Neural cell (in vitro differentiated cells): ENCODE results near the gene IRF8. TPM values are rescaled to one million over a fixed set of nuclear protein-coding genes. Genes with fewer than 3 reads are reported as not detected.

Source experiments
- H2AFZ ChIP-seq: fragments of 200-600, 300-800 bp; sonication (generic), shearing (Covaris generic); 2 replicates; pipeline ENCODE4 v1.6.0; 2014; ENCODE audit warnings: low read depth, mild to moderate bottlenecking, antibody characterized with exemption, low read length, moderate library complexity
- H3F3A ChIP-seq: fragments of 200-600 bp; shearing (Covaris generic); 2 replicates; pipeline ENCODE4 v1.6.1; 2016; ENCODE audit warnings: mild to moderate bottlenecking, moderate library complexity, mixed read lengths, antibody characterized with exemption, low read length; ENCODE audit not compliant: insufficient read depth, poor library complexity, severe bottlenecking
- H3K27ac ChIP-seq: fragments of 200-600, 300-800 bp; sonication (generic), shearing (Covaris generic); 2 replicates; pipeline ENCODE4 v1.5.1; 2014; ENCODE audit warnings: mild to moderate bottlenecking, low read length, moderate library complexity
- H3K27me3 ChIP-seq: fragments of 300-800, 200-600 bp; sonication (generic), shearing (Covaris generic); 2 replicates; pipeline ENCODE4 v1.6.0; 2014; ENCODE audit warnings: mild to moderate bottlenecking, low read depth, low read length, moderate library complexity; ENCODE audit not compliant: insufficient read depth
- H3K36me3 ChIP-seq: fragments of 300-800, 200-600 bp; sonication (generic), shearing (Covaris generic); 2 replicates; pipeline ENCODE4 v1.5.1; 2014; ENCODE audit warnings: mild to moderate bottlenecking, antibody characterized with exemption, low read length, moderate library complexity; ENCODE audit not compliant: insufficient read depth
- H3K4me2 ChIP-seq: fragments of 300-800, 200-600 bp; sonication (generic), shearing (Covaris generic); 2 replicates; pipeline ENCODE4 v1.6.0; 2014; ENCODE audit warnings: mild to moderate bottlenecking, low read length
- H3K4me3 ChIP-seq: fragments of 300-800, 200-600 bp; sonication (generic), shearing (Covaris generic); 2 replicates; pipeline ENCODE4 v1.5.1; 2014; ENCODE audit warnings: mild to moderate bottlenecking, low read length, moderate library complexity
- H3K79me2 ChIP-seq: fragments of 200-600 bp; shearing (Covaris generic); replicated peaks from 2 replicates; pipeline ENCODE4 v1.6.0; 2014; ENCODE audit warnings: mild to moderate bottlenecking, low read length, moderate library complexity; ENCODE audit not compliant: insufficient read depth
- H3K9ac ChIP-seq: fragments of 300-800, 200-600 bp; sonication (generic), shearing (Covaris generic); 2 replicates; pipeline ENCODE4 v1.6.1; 2016; ENCODE audit warnings: mild to moderate bottlenecking, low read length, mixed read lengths
- H3K9me2 ChIP-seq: fragments of 200-600 bp; shearing (Covaris generic); 2 replicates; pipeline ENCODE4 v1.6.1; 2016; ENCODE audit warnings: mild to moderate bottlenecking, low read length, mixed read lengths; ENCODE audit not compliant: insufficient read depth
- H3K9me3 ChIP-seq: fragments of 200-600, 300-800 bp; sonication (generic), shearing (Covaris generic); 2 replicates; pipeline ENCODE4 v1.6.1; 2016; ENCODE audit warnings: mild to moderate bottlenecking, mixed run types, low read length, moderate library complexity, mixed read lengths
- H4K20me1 ChIP-seq: fragments of 200-600 bp; shearing (Covaris generic); 2 replicates; pipeline ENCODE4 v1.6.1; 2016; ENCODE audit warnings: mild to moderate bottlenecking, mixed run types; ENCODE audit not compliant: insufficient read depth
- EP300 ChIP-seq: fragments of 450-650 bp; conservative IDR thresholded peaks from 2 replicates; pipeline ENCODE4 v1.6.1; 2014; ENCODE audit warnings: antibody characterized with exemption, mild to moderate bottlenecking, moderate library complexity; ENCODE audit not compliant: poor library complexity, severe bottlenecking
- EZH2 ChIP-seq: fragments of 200-600, 300-800 bp; shearing (Covaris generic), sonication (generic); IDR thresholded peaks from 2 replicates; pipeline ENCODE4 v1.6.1; 2014; ENCODE audit warnings: antibody characterized with exemption, low read length, borderline replicate concordance, mild to moderate bottlenecking; ENCODE audit not compliant: insufficient read depth, poor library complexity, severe bottlenecking
- MXI1 ChIP-seq: fragments of 450-650 bp; conservative IDR thresholded peaks from 2 replicates; pipeline ENCODE4 v1.6.1; 2014; ENCODE audit warnings: antibody characterized with exemption, mild to moderate bottlenecking; ENCODE audit not compliant: poor library complexity, severe bottlenecking
- POLR2AphosphoS5 ChIP-seq: IDR thresholded peaks from 2 replicates; pipeline ENCODE4 v1.6.1; 2012
- RAD21 ChIP-seq: fragments of 450-650 bp; conservative IDR thresholded peaks from 2 replicates; pipeline ENCODE4 v1.6.1; 2014; ENCODE audit warnings: antibody characterized with exemption, mild to moderate bottlenecking, moderate library complexity
- SMC3 ChIP-seq: fragments of 450-650 bp; conservative IDR thresholded peaks from 2 replicates; pipeline ENCODE4 v1.6.1; 2014; ENCODE audit warnings: antibody characterized with exemption, mild to moderate bottlenecking, moderate library complexity; ENCODE audit not compliant: poor library complexity
- TAF1 ChIP-seq: IDR thresholded peaks from 2 replicates; pipeline ENCODE4 v1.6.1; 2012; ENCODE audit warnings: low read depth
- polyA plus RNA-seq: library from polyadenylated mRNA; depleted of rRNA; stranded (reverse); fragments of >200 nt; gene quantifications from 2 replicates; pipeline ENCODE4 v1.2.3, GENCODE V29; 2014
- TF ChIP-seq, protein P1 (sequence below): fragments of 450-650 bp; IDR thresholded peaks from 2 replicates; pipeline ENCODE4 v1.5.1; 2014; ENCODE audit warnings: antibody characterized with exemption, mild to moderate bottlenecking, moderate library complexity; ENCODE audit not compliant: poor library complexity, severe bottlenecking
- TF ChIP-seq, protein P2 (sequence below): IDR thresholded peaks from 2 replicates; pipeline ENCODE4 v1.6.1; 2012; ENCODE audit warnings: borderline replicate concordance

Gene IRF8
- polyA plus RNA-seq, 1 donor from 2014 or later: not detected

DNA sequence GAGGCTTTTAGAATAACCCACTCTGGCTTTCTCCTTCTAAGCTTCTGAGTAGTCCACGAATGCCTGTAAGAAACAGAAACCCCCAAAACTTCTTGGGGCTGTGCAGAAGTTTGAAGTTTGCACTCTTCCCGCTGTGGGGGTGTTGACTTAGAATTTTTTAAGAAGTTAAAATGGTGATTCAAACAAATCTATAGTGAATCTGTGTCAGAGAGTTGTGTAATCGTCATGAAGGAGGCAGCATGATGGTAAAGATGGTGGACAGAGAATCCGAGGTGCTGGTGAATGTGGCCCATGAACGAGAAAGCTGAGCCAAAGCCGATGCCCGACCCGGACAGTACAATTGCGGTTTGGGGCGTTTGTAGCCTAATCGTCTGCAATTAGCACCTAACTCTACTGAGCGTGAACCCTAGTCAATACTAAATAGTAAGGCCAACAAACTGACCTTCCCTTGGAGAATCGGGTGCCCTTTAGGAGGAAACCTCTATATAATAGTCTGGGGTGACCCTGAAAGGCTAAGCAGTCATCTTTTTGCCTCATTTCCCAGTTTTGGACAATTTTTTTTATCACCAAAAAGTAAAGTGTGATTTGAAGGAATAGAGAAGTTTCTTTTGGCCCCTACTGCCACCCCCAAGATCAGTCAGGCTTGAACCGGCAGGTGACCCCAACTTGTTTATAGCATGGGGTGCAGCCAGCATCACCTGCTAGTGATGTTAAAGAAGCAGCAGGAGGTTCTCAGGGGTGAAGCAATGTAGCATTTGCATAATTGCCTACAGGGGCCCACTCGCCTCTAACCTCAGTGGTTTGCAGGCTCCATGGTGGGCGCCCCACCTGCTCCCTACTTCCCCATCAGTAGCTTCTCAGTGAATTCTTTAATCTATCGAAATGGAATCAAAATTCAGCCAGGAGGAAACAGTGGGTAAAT lies 11.2 kb downstream of the IRF8 start:
- H3K27ac ChIP-seq: no peak overlapping the region
- H3K79me2 ChIP-seq: no peaks in the 10 kb centered on the region
- no peak overlapping the region for H3K4me3 ChIP-seq
- no peak overlapping the region for H3K4me2 ChIP-seq
- TF ChIP-seq MXI1: no peak
- TF ChIP-seq SMC3: no peak
- TF ChIP-seq, protein P1, sequence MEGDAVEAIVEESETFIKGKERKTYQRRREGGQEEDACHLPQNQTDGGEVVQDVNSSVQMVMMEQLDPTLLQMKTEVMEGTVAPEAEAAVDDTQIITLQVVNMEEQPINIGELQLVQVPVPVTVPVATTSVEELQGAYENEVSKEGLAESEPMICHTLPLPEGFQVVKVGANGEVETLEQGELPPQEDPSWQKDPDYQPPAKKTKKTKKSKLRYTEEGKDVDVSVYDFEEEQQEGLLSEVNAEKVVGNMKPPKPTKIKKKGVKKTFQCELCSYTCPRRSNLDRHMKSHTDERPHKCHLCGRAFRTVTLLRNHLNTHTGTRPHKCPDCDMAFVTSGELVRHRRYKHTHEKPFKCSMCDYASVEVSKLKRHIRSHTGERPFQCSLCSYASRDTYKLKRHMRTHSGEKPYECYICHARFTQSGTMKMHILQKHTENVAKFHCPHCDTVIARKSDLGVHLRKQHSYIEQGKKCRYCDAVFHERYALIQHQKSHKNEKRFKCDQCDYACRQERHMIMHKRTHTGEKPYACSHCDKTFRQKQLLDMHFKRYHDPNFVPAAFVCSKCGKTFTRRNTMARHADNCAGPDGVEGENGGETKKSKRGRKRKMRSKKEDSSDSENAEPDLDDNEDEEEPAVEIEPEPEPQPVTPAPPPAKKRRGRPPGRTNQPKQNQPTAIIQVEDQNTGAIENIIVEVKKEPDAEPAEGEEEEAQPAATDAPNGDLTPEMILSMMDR: no peak
- no peak for TF ChIP-seq TAF1
- H3K36me3 ChIP-seq: no peaks in the 10 kb centered on the region
- no peaks in the 10 kb centered on the region for H3K27me3 ChIP-seq
- H3K9me3 ChIP-seq: no peaks in the 10 kb centered on the region
- no peaks in the 10 kb centered on the region for H3K9me2 ChIP-seq
- no peak overlapping the region for H3K9ac ChIP-seq
- no peaks in the 10 kb centered on the region for H3F3A ChIP-seq
- no peak overlapping the region for H2AFZ ChIP-seq
- H4K20me1 ChIP-seq: no peaks in the 10 kb centered on the region

DNA sequence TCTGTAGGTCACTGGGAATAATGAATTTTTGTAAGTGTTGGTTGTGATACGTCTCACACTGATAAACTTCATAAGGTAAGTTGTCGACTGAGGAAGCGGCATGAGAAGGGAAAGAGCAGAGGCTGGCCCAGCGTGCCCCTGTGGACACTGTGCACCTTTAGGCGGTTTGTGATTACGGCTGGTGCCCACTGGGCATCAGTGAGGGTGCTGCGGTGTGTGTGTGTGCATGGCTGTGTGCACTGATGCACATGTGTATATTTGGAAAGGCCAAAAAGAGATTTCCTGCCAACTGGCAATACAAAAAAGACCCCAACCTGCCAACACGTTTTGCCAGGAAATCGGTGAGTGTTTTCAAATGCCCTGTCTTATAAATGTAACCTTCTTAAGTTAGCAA lies 11.9 kb downstream of the IRF8 start:
- Histone ChIP-seq H3K9ac (no peak overlapping the region), H3F3A (no peaks in the 10 kb centered on the region), H3K27me3 (no peaks in the 10 kb centered on the region), H3K4me2 (no peak overlapping the region), H3K36me3 (no peaks in the 10 kb centered on the region), H3K27ac (no peak overlapping the region), H3K9me3 (no peaks in the 10 kb centered on the region), H3K9me2 (no peaks in the 10 kb centered on the region), H2AFZ (no peak overlapping the region), H3K79me2 (no peaks in the 10 kb centered on the region), H4K20me1 (no peaks in the 10 kb centered on the region), H3K4me3 (no peak overlapping the region)
- TF ChIP-seq EZH2: no peak
- TF ChIP-seq, protein P2, sequence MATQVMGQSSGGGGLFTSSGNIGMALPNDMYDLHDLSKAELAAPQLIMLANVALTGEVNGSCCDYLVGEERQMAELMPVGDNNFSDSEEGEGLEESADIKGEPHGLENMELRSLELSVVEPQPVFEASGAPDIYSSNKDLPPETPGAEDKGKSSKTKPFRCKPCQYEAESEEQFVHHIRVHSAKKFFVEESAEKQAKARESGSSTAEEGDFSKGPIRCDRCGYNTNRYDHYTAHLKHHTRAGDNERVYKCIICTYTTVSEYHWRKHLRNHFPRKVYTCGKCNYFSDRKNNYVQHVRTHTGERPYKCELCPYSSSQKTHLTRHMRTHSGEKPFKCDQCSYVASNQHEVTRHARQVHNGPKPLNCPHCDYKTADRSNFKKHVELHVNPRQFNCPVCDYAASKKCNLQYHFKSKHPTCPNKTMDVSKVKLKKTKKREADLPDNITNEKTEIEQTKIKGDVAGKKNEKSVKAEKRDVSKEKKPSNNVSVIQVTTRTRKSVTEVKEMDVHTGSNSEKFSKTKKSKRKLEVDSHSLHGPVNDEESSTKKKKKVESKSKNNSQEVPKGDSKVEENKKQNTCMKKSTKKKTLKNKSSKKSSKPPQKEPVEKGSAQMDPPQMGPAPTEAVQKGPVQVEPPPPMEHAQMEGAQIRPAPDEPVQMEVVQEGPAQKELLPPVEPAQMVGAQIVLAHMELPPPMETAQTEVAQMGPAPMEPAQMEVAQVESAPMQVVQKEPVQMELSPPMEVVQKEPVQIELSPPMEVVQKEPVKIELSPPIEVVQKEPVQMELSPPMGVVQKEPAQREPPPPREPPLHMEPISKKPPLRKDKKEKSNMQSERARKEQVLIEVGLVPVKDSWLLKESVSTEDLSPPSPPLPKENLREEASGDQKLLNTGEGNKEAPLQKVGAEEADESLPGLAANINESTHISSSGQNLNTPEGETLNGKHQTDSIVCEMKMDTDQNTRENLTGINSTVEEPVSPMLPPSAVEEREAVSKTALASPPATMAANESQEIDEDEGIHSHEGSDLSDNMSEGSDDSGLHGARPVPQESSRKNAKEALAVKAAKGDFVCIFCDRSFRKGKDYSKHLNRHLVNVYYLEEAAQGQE: no peak
- TF ChIP-seq POLR2AphosphoS5: no peak
- no peak for TF ChIP-seq TAF1
- TF ChIP-seq, protein P1: no peak
- no peak for TF ChIP-seq RAD21
- no peak for TF ChIP-seq EP300
- no peak for TF ChIP-seq SMC3
- TF ChIP-seq MXI1: no peak
